ENCODE measurements around the gene AP1G2. TPM values are rescaled to one million over a fixed set of nuclear protein-coding genes. Genes with fewer than 3 reads are reported as not detected.
A peak's percentile ranks its signal among the peaks of the same experiment; 100 is the strongest.
"Not testable (repeated sequence)": the region's sequence is repeated elsewhere in the genome, so short reads cannot be mapped to it uniquely, and the experiment has no call there.

Gene AP1G2
- polyA plus RNA-seq, 1 experiment: 8.2 TPM

DNA sequence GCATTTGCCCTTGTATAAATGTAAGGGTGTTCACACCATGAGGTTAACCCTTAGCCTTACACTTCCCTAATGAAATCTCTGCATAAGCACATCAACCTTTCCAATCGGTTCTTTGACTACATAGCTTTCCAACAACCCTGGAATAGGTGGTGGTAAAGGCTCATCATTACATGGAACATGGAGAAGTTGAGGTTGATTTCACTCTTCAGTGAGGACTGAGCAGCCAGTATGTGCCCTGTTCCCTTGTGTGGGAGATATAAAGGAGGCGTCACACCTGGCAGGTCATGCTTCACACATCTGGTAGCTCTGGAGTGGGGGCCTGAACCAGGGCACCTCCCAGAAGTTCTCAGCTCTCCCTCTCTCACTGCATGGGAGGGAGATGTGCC is 32.7 kb upstream of the AP1G2 start:
- peaks cover 3% of the 10 kb centered on the region for H3K27me3 ChIP-seq (ENCODE audit: control insufficient read depth, insufficient read depth, low read length)
- ChIA-PET POLR2A (no interaction called here), CTCF (interaction anchor here (1.0 to 1.4 kb wide), 3 partner anchors 12 to 310 kb away, joined by 3 to 5 read pairs (median 4); no protein-coding TSS in a partner anchor)
- no peak for DNase-seq (ENCODE audit: low read depth, low spot score)
- no peak overlapping the region for H3K4me3 ChIP-seq (ENCODE audit: low read depth, low read length)
- no peaks in the 10 kb centered on the region for H3K9me3 ChIP-seq (ENCODE audit: control insufficient read depth, insufficient read depth, low read length)
- no peak overlapping the region for H3K27ac ChIP-seq (ENCODE audit: low read depth, low read length)
- TF ChIP-seq, protein P1, sequence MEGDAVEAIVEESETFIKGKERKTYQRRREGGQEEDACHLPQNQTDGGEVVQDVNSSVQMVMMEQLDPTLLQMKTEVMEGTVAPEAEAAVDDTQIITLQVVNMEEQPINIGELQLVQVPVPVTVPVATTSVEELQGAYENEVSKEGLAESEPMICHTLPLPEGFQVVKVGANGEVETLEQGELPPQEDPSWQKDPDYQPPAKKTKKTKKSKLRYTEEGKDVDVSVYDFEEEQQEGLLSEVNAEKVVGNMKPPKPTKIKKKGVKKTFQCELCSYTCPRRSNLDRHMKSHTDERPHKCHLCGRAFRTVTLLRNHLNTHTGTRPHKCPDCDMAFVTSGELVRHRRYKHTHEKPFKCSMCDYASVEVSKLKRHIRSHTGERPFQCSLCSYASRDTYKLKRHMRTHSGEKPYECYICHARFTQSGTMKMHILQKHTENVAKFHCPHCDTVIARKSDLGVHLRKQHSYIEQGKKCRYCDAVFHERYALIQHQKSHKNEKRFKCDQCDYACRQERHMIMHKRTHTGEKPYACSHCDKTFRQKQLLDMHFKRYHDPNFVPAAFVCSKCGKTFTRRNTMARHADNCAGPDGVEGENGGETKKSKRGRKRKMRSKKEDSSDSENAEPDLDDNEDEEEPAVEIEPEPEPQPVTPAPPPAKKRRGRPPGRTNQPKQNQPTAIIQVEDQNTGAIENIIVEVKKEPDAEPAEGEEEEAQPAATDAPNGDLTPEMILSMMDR (IDR thresholded peaks at IDR 0.05; ENCODE audit: low read depth, low read length): no peak

DNA sequence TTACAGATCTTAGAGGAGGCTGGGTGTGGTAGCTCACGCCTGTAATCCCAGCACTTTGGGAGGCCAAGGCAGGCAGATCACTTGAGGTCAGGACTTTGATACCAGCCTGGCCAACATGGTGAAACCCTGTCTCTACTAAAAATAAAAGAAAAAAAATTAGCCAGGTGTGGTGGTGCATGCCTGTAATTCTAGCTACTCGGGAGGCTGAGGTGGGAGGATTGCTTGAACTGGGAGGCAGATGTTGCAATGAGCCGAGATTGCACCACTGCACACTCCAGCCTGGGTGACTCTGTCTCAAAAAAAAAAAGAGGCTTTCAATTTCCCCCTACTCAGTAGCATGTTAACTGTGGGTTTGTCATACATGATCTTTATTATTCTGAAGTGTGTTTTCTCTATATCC is 26.6 kb upstream of the AP1G2 start:
- POLR2A ChIA-PET; DNase-seq (ENCODE audit: low read depth, low spot score); H3K9me3 ChIP-seq (ENCODE audit: control insufficient read depth, insufficient read depth, low read length); CTCF ChIA-PET; H3K27me3 ChIP-seq (ENCODE audit: control insufficient read depth, insufficient read depth, low read length); H3K27ac ChIP-seq (ENCODE audit: low read depth, low read length); H3K4me3 ChIP-seq (ENCODE audit: low read depth, low read length): not testable (repeated sequence)

DNA sequence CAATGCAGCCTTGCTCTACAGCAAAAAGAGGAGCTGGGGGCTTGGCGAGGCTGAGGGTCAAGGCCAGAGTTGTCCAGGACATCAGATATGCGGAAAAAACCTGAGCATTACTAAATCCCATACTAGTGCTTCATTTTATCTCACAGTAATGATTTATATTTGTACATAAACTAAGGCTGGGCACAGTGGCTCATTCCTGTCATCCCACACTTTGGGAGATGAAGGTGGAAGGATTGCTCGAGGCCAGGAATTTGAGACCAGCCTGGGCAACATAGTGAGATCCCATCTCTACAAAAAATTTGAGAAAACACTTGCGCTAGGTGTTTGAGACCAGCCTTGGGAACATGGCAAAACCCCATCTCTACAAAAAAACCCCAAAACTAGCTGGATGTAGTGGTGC is 22.6 kb upstream of the AP1G2 start:
- TF ChIP-seq, protein P1 (IDR thresholded peaks at IDR 0.05; ENCODE audit: low read depth, low read length): no peak
- DNase-seq (ENCODE audit: low read depth, low spot score): no peak
- ChIA-PET CTCF (interaction anchor here (0.7 to 3.9 kb wide), 3 partner anchors 42 to 321 kb away, joined by 4 to 56 read pairs (median 11); no protein-coding TSS in a partner anchor), POLR2A (no interaction called here)
- Histone ChIP-seq H3K27ac (ENCODE audit: low read depth, low read length) (no peak overlapping the region), H3K4me3 (ENCODE audit: low read depth, low read length) (no peak overlapping the region), H3K27me3 (ENCODE audit: control insufficient read depth, insufficient read depth, low read length) (no peaks in the 10 kb centered on the region), H3K9me3 (ENCODE audit: control insufficient read depth, insufficient read depth, low read length) (no peaks in the 10 kb centered on the region)

DNA sequence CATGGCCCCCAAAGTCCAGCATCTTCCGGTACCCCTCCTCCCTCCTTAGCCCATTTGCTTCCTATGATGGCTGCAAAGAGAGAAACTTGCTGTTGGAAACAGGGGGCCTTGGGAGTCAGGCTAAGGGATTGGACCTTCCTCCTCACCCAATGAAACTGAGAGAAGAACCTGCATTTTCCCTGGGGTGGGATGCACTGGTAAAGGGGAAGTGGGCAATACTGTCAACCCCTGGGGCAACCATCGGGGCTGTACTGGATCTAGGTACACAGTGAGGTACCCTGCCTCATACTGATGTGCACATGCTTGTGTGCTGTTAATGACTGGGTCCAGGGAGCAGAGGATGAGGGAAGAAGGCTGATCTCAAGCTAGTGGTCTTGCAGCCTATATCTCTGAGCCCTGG is 22.0 kb upstream of the AP1G2 start:
- TF ChIP-seq, protein P1 (IDR thresholded peaks at IDR 0.05; ENCODE audit: low read depth, low read length): no peak
- H3K27ac ChIP-seq (ENCODE audit: low read depth, low read length): no peak overlapping the region
- no peaks in the 10 kb centered on the region for H3K27me3 ChIP-seq (ENCODE audit: control insufficient read depth, insufficient read depth, low read length)
- H3K4me3 ChIP-seq (ENCODE audit: low read depth, low read length): no peak overlapping the region
- ChIA-PET POLR2A (no interaction called here), CTCF (interaction anchor here (0.9 to 3.9 kb wide), 13 partner anchors 16 to 364 kb away, joined by 3 to 56 read pairs (median 4); partner anchors contain the start of gene DHRS4)
- H3K9me3 ChIP-seq (ENCODE audit: control insufficient read depth, insufficient read depth, low read length): no peaks in the 10 kb centered on the region; the same call in 1 of the 2 replicates
- DNase-seq (ENCODE audit: low read depth, low spot score): no peak

DNA sequence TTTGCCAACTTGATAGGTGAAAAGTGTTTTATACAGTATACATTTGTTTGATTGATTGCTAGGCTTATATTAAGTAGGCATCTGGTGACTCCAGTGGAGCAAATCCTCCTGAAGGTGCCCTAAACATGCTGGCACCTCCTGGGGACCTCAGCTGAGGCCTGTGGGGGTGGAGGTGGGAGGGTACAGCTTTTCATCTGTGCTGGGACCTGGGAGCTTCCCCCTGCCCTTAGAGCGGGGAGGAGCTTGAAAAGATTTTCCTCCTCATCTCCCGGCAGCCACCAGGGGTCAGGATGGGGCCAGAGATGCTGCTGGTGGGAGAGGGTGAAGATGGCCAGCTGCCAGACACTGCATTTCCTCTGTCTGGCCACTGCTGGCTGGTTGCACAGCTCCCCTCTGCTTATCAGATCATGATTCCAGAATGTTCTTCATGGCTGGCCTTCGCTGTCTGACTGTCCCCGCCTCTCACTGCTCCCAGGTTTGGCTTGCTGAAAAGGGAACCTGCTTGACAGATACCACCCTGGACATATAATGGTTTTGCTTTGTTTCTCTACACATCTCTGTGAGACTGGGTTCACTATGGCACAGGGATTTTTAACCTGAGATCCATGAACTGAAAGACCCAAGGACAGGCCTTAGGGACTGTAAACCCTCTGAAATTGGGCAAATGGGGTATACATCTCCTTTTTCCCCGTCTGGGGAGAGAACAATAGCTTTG is 21.4 kb upstream of the AP1G2 start:
- DNase-seq (ENCODE audit: low read depth, low spot score): peak; percentile 60
- CTCF ChIA-PET: interaction anchor here (0.5 to 3.9 kb wide), 21 partner anchors 9 to 519 kb away, joined by 3 to 56 read pairs (median 3); partner anchors contain the start of gene DHRS4
- H3K4me3 ChIP-seq (ENCODE audit: low read depth, low read length): no peak overlapping the region
- TF ChIP-seq, protein P1 (IDR thresholded peaks at IDR 0.05; ENCODE audit: low read depth, low read length): peak; percentile 79
- H3K27ac ChIP-seq (ENCODE audit: low read depth, low read length): no peak overlapping the region
- no peaks in the 10 kb centered on the region for H3K27me3 ChIP-seq (ENCODE audit: control insufficient read depth, insufficient read depth, low read length)
- no peaks in the 10 kb centered on the region; the same call in 1 of the 2 replicates for H3K9me3 ChIP-seq (ENCODE audit: control insufficient read depth, insufficient read depth, low read length)
- POLR2A ChIA-PET: no interaction called here

DNA sequence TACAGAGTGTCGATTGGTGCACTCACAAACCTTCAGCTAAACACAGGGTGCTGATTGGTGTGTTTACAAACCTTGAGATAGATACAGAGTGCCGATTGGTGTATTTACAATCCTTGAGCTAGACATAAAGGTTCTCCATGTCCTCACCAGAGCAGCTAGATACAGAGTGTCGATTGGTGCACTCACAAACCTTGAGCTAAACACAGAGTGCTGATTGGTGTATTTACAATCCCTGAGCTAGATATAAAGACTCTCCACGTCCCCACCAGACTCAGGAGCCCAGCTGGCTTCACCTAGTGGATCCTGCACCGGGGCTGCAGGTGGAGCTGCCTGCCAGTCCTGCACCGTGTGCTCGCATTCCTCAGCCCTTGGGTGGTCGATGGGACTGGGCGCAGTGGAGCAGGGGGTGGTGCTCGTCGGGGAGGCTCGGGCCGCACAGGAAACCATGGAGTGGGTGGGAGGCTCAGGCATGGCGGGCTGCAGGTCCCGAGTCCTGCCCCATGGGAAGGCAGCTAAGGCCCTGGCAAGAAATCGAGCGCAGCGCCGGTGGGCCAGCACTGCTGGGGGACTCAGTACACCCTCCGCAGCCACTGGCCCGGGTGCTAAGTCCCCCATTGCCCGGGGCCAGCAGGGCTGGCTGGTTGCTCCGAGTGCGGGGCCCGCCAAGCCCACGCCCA is 17.1 kb upstream of the AP1G2 start:
- H3K4me3 ChIP-seq (ENCODE audit: low read depth, low read length); DNase-seq (ENCODE audit: low read depth, low spot score); H3K9me3 ChIP-seq (ENCODE audit: control insufficient read depth, insufficient read depth, low read length); H3K27ac ChIP-seq (ENCODE audit: low read depth, low read length); H3K27me3 ChIP-seq (ENCODE audit: control insufficient read depth, insufficient read depth, low read length); POLR2A ChIA-PET; CTCF ChIA-PET: not testable (repeated sequence)

DNA sequence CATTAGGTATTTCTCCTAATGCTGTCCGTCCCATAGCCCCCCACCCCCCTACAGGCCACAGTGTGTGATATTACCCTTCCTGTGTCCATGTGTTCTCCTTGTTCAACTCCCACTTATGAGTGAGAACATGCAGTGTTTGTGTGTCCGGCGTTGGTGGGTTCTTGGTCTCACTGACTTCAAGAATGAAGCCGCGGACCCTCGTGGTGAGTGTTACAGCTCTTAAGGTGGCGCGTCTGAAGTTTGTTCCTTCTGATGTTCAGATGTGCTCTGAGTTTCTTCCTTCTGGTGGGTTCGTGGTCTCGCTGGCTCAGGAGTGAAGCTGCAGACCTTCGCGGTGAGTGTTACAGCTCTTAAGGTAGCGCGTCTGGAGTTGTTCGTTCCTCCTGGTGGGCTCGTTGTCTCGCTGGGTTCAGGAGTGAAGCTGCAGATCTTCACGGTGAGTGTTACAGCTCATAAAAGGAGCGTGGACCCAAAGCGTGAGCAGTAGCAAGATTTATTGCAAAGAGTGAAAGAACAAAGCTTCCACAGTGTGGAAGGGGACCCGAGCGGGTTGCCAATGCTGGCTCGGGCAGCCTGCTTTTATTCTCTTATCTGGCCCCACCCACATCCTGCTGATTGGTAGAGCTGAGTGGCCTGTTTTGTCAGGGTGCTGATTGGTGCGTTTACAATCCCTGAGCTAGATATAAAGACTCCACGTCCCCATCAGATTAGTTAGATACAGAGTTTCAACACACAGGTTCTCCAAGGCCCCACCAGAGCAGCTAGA is 16.4 kb upstream of the AP1G2 start:
- CTCF ChIA-PET, POLR2A ChIA-PET: not testable (repeated sequence)
- peaks cover 13% of the 10 kb centered on the region for H3K27me3 ChIP-seq (ENCODE audit: control insufficient read depth, insufficient read depth, low read length)

More for the DNA sequence above, 16.4 kb upstream of the AP1G2 start:
- H3K9me3 ChIP-seq (ENCODE audit: control insufficient read depth, insufficient read depth, low read length); H3K27ac ChIP-seq (ENCODE audit: low read depth, low read length); DNase-seq (ENCODE audit: low read depth, low spot score); H3K4me3 ChIP-seq (ENCODE audit: low read depth, low read length): not testable (repeated sequence)
